K562 (cell line): ENCODE measurements around the gene PRR35. TPM values are rescaled to one million over a fixed set of nuclear protein-coding genes. Genes with fewer than 3 reads are reported as not detected.

ENCODE experiments used
- CBFA2T2 ChIP-seq: fragments of 450-650 bp; conservative IDR thresholded peaks from 2 replicates; pipeline ENCODE4 v1.6.1; 2017; ENCODE audit warnings: mild to moderate bottlenecking
- HMGN3 ChIP-seq: IDR thresholded peaks from 2 replicates; pipeline ENCODE4 v1.6.1; 2011; ENCODE audit warnings: borderline replicate concordance, low read depth, mild to moderate bottlenecking, mixed read lengths, low read length; ENCODE audit not compliant: insufficient read length; ENCODE audit errors: extremely low read depth
- KDM5B ChIP-seq: fragments of 200-600 bp; sonication (generic); IDR thresholded peaks from 2 replicates; pipeline ENCODE4 v1.6.1; 2012; ENCODE audit warnings: low read depth, mild to moderate bottlenecking, moderate library complexity, low read length, control low read depth, inconsistent platforms; ENCODE audit not compliant: insufficient replicate concordance
- MAZ ChIP-seq, 2 experiments: fragments of 450-650 bp in 1 of 2; sonication (generic) in 1 of 2; formaldehyde crosslinking; IDR thresholded peaks in 1 of 2; conservative IDR thresholded peaks in 1 of 2; 2 replicates each; pipeline versions ENCODE4 v1.4.0 to v1.5.0; 2020; ENCODE audit warnings: mild to moderate bottlenecking in 1 of 2, missing genetic modification reagents in 1 of 2
- MYC ChIP-seq, 2 experiments: fragments of 250-450 bp in 1 of 2; sonication (Bioruptor Pico) in 1 of 2; IDR thresholded peaks; 2 replicates each; pipeline versions ENCODE4 v1.5.1 to v1.6.1; 2012 to 2021; ENCODE audit warnings: low read depth in 2 of 2, borderline replicate concordance in 1 of 2, improper control_type of control experiment in 1 of 2, low read length in 1 of 2, mild to moderate bottlenecking in 1 of 2, moderate library complexity in 1 of 2
- MYNN ChIP-seq, 2 experiments: sonication (generic); formaldehyde crosslinking in 1 of 2; IDR thresholded peaks; 2 replicates each; pipeline versions ENCODE4 v1.5.0 to v1.6.1; 2016 to 2020; ENCODE audit warnings: antibody characterized with exemption in 1 of 2, missing genetic modification reagents in 1 of 2
- SMC3 ChIP-seq: conservative IDR thresholded peaks from 2 replicates; pipeline ENCODE4 v1.6.1; 2011; ENCODE audit warnings: low read depth, low read length, improper control_type of control experiment; ENCODE audit not compliant: insufficient read depth
- TCF3 ChIP-seq: sonication (generic); formaldehyde crosslinking; IDR thresholded peaks from 2 replicates; pipeline ENCODE4 v1.4.0; 2020; ENCODE audit warnings: mild to moderate bottlenecking, missing genetic modification reagents
- TEAD1 ChIP-seq, 2 experiments: fragments of 450-650 bp in 1 of 2; sonication (generic) in 1 of 2; formaldehyde crosslinking; IDR thresholded peaks; 2 replicates each; pipeline versions ENCODE4 v1.4.0 to v1.8.0; 2020 to 2022; ENCODE audit warnings: mild to moderate bottlenecking in 2 of 2, missing genetic modification reagents in 1 of 2
- ZBTB7A ChIP-seq: IDR thresholded peaks from 2 replicates; pipeline ENCODE4 v1.6.1; 2011; ENCODE audit warnings: low read depth, mild to moderate bottlenecking, low read length, moderate library complexity, borderline replicate concordance; ENCODE audit not compliant: control insufficient read depth
- ZC3H4 ChIP-seq: sonication (generic); formaldehyde crosslinking; IDR thresholded peaks from 2 replicates; pipeline ENCODE4 v1.9.0; 2021; ENCODE audit warnings: missing genetic modification reagents, borderline replicate concordance
- polyA plus RNA-seq, 8 experiments: library from polyadenylated mRNA; depleted of rRNA in 4 of 8; stranded (reverse) in 5 of 8; unstranded in 3 of 8; fragments of >200 nt; fragmentation: Nextera tagmentation in 2 of 8; fragmentation: Illumina TruSeq in 1 of 8; extraction: Ambion mirVana in 2 of 8; extraction: Trizol in 1 of 8; gene quantifications; 2 replicates each; pipeline versions ENCODE4 v1.2.1 to v1.2.3, GENCODE V29; 2011 to 2014; ENCODE audit warnings: inconsistent platforms in 1 of 8, missing spikeins in 1 of 8
- total RNA-seq, 7 experiments: library from RNA; depleted of rRNA in 6 of 7; stranded (reverse); fragments of >200 nt in 6 of 7; fragmentation: Illumina TruSeq in 2 of 7; extraction: Trizol in 2 of 7; gene quantifications; 2 replicates each; pipeline versions ENCODE4 v1.2.1 to v1.2.3, GENCODE V29; 2011 to 2021; ENCODE audit warnings: low replicate concordance in 1 of 7
- TF ChIP-seq, protein P1 (sequence below): fragments of 250-450 bp; sonication (Bioruptor Pico); IDR thresholded peaks from 2 replicates; pipeline ENCODE4 v1.5.1; 2021; ENCODE audit warnings: mild to moderate bottlenecking
- TF ChIP-seq, protein P2 (sequence below): sonication (generic); formaldehyde crosslinking; IDR thresholded peaks from 2 replicates; pipeline ENCODE4 v1.8.0; 2023; ENCODE audit warnings: missing genetic modification reagents, mild to moderate bottlenecking, borderline replicate concordance
- TF ChIP-seq, protein P3 (sequence below): fragments of 200-800 bp; sonication (Bioruptor generic); IDR thresholded peaks from 2 replicates; pipeline ENCODE4 v1.6.1; 2017; ENCODE audit warnings: missing genetic modification characterization, missing compliant biosample characterization

Gene PRR35
- total and polyA plus RNA-seq, 9 of the 15 experiments (the other 6 are each of a cell fraction or from before 2014, with no cell fraction given) = 0.17 to 0.45 (median 0.21) TPM; not detected in 5

DNA sequence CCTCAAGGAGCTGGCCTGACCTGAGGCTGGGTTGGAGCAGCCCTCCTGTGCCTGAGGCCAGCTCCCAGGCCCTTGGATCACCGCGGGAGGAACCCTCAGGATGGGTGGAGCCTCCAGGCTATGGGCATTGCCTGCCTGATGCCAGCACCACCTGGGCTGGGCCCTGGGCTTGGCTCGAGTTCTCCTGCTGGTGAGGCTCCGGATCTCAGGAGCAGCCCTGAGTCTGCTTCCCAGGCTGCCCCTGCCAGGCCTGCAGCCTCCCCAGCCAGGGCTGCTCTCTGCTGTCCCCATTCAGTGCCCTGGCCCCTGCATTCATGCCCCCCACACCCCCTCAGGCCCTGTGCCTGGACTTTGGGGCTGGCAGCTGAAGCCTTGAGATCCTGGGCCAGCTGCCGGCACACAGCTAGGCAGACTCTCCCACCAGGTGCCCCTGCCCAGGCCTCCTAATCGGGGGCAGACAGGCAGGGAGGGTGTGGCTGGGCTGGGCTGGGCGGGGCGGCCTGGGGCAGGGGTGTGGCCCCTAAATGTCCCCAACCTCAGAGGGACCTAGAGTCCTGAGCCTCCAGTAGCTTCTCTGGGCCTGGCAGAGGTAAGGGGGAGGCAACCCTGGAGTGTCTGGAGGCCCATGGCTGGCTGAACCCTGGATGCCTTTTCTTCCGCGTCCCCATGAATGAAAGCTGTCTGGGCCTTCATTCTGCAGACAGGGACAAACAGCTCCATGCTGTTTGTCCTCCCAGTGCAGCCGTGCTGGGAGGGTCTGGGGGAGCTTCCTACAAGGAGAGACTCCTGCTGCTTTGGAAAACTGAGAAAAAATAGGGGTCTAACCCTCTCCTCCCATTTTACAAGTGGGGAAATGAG, 8.4 kb downstream of the PRR35 start (continued):
- TF ChIP-seq MYNN (IDR thresholded peaks at IDR 0.05) (0 out of 2 replicates have a peak, but pooled peaks have one; percentile 41), MYNN (CRISPR knock-in tag; IDR thresholded peaks at IDR 0.05) (no peak), SMC3 (no peak), TCF3 (CRISPR knock-in tag) (peak; percentile 68), TEAD1 (CRISPR knock-in tag; IDR thresholded peaks at IDR 0.05) (0 out of 4 replicates have a peak, but pooled peaks of 1 of the 2 experiments have one; percentile 15), CBFA2T2 (peak; percentile 48), MYC (IDR thresholded peaks at IDR 0.05; ENCODE audit: low read depth, low read length) (no peak; the same call in 1 of the 2 replicates), MYC (CRISPR knock-in tag; IDR thresholded peaks at IDR 0.05; ENCODE audit: borderline replicate concordance, low read depth) (no peak), HMGN3 (peak; percentile 59), ZC3H4 (CRISPR knock-in tag) (peak; percentile 83; the same call in 1 of the 2 replicates), ZBTB7A (0 out of 2 replicates have a peak, but pooled peaks have one; percentile 7), KDM5B (peak; percentile 38), MAZ (CRISPR knock-in tag; conservative IDR thresholded peaks at IDR 0.05 in 1 of 2, IDR thresholded peaks at IDR 0.05 in 1 of 2) (peak in 1 of 2 experiments; percentile 41; a peak in 1 of 4 replicates)
- TF ChIP-seq, protein P1, sequence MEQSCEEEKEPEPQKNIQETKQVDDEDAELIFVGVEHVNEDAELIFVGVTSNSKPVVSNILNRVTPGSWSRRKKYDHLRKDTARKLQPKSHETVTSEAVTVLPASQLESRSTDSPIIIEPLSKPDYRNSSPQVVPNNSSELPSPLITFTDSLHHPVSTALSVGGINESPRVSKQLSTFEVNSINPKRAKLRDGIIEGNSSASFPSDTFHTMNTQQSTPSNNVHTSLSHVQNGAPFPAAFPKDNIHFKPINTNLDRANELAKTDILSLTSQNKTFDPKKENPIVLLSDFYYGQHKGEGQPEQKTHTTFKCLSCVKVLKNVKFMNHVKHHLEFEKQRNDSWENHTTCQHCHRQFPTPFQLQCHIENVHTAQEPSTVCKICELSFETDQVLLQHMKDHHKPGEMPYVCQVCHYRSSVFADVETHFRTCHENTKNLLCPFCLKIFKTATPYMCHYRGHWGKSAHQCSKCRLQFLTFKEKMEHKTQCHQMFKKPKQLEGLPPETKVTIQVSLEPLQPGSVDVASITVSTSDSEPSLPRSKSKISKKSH (CRISPR knock-in tag) = no peak
- TF ChIP-seq, protein P2, sequence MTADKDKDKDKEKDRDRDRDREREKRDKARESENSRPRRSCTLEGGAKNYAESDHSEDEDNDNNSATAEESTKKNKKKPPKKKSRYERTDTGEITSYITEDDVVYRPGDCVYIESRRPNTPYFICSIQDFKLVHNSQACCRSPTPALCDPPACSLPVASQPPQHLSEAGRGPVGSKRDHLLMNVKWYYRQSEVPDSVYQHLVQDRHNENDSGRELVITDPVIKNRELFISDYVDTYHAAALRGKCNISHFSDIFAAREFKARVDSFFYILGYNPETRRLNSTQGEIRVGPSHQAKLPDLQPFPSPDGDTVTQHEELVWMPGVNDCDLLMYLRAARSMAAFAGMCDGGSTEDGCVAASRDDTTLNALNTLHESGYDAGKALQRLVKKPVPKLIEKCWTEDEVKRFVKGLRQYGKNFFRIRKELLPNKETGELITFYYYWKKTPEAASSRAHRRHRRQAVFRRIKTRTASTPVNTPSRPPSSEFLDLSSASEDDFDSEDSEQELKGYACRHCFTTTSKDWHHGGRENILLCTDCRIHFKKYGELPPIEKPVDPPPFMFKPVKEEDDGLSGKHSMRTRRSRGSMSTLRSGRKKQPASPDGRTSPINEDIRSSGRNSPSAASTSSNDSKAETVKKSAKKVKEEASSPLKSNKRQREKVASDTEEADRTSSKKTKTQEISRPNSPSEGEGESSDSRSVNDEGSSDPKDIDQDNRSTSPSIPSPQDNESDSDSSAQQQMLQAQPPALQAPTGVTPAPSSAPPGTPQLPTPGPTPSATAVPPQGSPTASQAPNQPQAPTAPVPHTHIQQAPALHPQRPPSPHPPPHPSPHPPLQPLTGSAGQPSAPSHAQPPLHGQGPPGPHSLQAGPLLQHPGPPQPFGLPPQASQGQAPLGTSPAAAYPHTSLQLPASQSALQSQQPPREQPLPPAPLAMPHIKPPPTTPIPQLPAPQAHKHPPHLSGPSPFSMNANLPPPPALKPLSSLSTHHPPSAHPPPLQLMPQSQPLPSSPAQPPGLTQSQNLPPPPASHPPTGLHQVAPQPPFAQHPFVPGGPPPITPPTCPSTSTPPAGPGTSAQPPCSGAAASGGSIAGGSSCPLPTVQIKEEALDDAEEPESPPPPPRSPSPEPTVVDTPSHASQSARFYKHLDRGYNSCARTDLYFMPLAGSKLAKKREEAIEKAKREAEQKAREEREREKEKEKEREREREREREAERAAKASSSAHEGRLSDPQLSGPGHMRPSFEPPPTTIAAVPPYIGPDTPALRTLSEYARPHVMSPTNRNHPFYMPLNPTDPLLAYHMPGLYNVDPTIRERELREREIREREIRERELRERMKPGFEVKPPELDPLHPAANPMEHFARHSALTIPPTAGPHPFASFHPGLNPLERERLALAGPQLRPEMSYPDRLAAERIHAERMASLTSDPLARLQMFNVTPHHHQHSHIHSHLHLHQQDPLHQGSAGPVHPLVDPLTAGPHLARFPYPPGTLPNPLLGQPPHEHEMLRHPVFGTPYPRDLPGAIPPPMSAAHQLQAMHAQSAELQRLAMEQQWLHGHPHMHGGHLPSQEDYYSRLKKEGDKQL (CRISPR knock-in tag) = no peak
- TF ChIP-seq, protein P3, sequence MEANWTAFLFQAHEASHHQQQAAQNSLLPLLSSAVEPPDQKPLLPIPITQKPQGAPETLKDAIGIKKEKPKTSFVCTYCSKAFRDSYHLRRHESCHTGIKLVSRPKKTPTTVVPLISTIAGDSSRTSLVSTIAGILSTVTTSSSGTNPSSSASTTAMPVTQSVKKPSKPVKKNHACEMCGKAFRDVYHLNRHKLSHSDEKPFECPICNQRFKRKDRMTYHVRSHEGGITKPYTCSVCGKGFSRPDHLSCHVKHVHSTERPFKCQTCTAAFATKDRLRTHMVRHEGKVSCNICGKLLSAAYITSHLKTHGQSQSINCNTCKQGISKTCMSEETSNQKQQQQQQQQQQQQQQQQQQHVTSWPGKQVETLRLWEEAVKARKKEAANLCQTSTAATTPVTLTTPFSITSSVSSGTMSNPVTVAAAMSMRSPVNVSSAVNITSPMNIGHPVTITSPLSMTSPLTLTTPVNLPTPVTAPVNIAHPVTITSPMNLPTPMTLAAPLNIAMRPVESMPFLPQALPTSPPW (CRISPR knock-in tag) = peak; percentile 55; the same call in 1 of the 2 replicates
